Ramos (cell line): ENCODE data around the gene CUX1.
"Not testable (repeated sequence)": the region's sequence is repeated elsewhere in the genome, so short reads cannot be mapped to it uniquely, and the experiment has no call there.

Source experiments
- in situ Hi-C: fragments of 300-500 bp; cut with MboI; formaldehyde crosslinking; loops from one replicate; pipeline ENCODE4 v1.14.3; 2022; ENCODE audit warnings: low sequenced_read_pairs; ENCODE audit not compliant: unreplicated experiment

The CUX1 gene

GRCh38 chr7:101906291-101907240 is 89.1 kb downstream of the CUX1 start:
- in situ Hi-C loops: no loop called here

GRCh38 chr7:101910991-101911799 is 93.8 kb downstream of the CUX1 start:
- in situ Hi-C loops: no loop called here

DNA sequence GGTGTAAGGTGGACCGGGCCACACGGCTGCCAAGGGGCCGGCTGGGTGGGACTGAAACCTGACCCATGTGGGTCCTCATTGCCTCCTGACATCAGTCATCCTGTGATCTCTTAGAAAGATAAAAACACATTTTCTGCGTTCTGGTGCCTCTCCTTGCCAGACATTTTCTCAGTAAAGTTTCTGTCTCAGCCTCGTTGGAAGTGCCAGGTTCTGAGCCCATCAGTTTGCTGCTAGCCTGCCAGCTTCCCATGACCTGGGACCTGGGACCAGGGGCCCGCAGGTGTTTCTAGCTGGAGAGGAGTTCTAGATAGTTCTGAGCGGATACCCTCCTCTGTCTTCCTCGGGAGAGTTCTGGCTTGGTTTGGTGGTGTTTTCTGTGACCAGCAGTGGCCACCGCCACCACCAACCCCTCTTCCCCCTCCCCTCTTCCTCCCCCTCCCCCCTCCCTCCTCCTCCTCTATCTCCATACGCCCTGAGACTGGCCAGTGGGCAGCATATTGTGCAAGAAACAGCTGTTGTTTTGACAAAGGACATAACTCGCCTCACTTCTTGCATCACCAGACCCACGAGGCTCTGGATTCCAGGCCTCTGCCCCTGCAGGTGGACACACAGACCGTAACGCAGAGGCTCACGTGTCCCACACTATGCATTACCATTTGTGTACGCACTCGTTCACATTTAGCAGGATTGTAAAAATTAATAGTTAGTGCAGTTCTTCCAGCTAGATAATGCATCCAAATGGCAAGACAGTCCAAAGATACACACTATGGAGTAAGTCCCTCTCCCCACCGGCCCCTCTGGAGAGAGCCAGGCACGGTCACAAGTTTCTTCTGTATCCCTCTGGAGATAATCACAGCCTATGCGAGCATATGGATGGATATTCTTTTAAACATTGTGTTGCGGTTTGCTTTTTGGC is 94.6 kb downstream of the CUX1 start:
- in situ Hi-C loops: no loop called here

GRCh38 chr7:101912716-101913110 is 95.3 kb downstream of the CUX1 start:
- in situ Hi-C loops: no loop called here

- in situ Hi-C loops: no loop called here
Observed at GRCh38 chr7:101913247-101913721, 95.9 kb downstream of the CUX1 start.

DNA sequence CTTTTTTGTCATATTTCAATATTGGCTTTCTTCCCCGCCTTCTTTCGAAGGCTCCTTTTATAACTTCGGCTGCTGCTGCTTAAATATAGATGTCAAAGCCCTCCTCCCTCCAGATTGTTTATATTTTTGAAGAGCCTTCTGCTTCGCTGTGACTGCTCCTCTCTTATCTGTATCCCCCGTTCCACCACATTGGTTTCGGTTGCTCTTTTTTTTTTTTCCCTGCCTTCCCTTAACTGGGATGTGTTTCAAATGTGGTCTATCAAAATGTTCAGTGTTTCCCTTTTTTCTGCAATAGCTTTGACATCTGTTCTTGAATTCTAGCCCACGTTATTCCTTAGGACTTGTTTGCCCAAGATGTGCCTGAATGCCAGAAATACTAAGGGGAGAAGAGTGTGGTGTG is 96.4 kb downstream of the CUX1 start:
- in situ Hi-C loops: no loop called here

DNA sequence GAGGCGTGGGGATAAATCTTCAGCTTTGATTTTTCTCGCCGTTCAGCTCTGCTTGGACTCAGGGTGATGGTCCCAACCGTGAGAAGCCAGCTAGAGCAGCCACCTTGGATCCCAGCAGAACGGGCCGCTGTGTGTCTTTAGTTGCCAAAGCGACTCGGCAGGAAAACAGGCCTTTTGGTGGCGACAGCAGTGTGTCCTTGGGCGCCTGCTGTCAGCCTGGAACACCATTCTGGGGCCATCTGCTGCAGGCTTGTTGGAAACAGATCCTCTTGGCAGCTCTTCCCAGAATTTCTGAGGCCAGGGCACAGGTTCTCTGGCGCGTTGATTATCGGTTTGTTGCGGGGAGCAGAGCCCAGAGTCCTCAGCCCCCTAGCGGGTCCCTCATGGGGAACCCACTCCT is 97.6 kb downstream of the CUX1 start:
- in situ Hi-C loops: no loop called here

GRCh38 chr7:101916041-101916800 is 98.8 kb downstream of the CUX1 start:
- in situ Hi-C loops: no loop called here

DNA sequence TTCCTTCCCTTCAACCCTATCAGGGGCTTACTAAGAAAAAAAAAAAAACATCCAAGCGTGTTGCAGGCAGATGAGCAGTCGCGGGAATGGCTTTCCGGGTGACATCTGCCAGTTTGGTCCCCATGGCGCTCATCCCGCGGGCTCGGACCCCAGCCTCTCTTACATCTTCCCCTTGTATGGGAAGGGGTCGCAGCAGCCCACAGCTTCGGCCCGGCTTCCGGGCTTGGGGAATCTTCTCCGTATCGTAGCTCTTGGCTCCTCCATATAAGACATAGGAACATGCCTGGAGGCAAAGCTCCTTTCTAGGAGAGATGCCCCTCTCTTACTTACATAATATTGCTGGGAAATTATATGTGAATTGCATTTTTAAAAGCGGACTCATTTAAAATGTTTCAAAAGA is 99.5 kb downstream of the CUX1 start:
- in situ Hi-C loops: no loop called here

DNA sequence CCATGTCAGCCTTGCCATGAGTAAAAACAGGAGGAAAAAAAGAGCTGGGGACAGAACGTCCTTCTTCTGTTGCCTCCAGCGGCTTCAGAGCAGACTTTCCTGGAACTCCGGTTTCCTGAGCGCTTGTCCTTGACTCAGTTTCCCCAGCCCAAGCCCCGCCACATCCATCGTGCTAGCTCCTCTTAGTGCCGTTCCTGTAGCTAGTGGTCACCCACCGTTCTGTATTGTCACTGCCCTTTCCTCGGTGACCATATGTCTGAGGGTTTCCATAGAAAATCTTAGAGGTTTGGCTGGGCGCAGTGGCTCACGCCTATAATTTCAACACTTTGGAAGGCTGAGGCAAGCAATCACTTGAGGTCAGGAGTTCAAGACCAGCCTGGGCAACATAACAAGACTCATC is 100.1 kb downstream of the CUX1 start:
- in situ Hi-C loops: no loop called here

- in situ Hi-C loops: no loop called here
Observed at GRCh38 chr7:101918426-101918825, 101.0 kb downstream of the CUX1 start.

- in situ Hi-C loops: no loop called here
Observed at GRCh38 chr7:101919363-101920115, 102.1 kb downstream of the CUX1 start.

- in situ Hi-C loops: no loop called here
Observed at GRCh38 chr7:101921061-101921460, 103.6 kb downstream of the CUX1 start.

GRCh38 chr7:101921546-101922489 is 104.4 kb downstream of the CUX1 start:
- in situ Hi-C loops: not testable (repeated sequence)

DNA sequence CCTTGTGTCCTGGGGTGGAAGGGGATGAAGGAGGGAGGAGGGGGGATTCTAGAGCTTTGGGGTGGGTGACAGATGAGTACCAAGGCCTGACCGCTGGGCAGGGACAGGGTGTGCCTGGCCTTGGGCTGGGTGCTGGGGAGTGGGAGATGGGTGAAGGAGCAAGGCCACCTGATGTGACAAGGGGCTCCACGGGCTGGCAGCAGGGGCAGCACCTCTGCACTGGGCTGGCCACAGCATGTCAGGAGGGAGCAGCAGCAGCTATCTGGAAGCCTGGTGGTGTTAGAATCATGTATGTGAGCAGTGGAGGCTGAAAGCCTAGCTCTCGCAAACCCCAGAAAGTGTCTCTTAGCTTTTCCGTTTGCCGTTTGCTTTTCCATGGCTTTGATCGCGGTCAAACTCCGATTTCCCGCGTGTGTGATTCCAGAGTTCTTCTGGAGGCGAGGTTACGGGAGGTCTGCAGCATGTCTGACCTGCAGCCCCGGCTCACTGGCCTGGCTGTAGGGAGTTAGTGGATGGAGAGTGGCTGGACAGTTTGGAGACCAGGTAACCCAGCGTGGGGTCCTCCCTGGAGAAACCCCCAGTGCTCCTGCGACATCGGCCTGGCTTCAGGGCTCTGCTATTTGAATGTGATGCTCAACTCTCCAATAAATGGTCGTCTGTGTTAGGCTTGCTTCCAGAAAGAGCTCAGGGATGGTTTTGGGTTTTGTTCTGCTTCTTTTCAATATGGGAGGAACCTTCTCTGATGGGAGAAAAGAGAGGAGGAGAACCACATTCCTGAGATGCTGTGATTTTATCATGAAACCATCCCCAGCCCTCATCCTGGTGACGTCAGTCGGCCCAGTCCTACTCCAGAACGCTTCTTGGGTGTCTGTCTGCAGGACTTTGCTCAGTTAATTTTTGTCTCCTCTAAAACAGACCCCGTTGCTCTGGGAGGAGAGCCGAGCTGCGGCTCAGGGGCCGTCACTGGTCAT is 105.5 kb downstream of the CUX1 start:
- in situ Hi-C loops: no loop called here

DNA sequence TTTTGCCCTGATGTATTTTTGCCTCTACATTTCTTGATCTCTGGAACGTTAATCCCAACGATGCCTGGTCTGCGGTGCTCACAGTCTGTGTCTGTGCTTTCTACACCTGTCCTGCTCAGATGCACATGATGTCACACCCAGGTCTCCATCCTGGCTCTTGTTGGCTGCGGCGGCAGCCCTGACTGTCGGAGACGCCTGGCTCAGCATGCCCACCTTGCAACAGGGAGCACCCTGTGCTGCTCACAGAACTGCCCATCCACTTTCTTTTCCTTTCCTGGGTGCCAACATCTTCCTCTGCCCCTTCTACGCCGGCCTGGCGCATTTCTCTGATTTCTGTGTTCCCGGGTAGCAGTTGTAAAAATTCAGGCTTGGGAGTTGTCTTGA is 106.2 kb downstream of the CUX1 start:
- in situ Hi-C loops: no loop called here

- in situ Hi-C loops: no loop called here
Observed at GRCh38 chr7:101924171-101924570, 106.7 kb downstream of the CUX1 start.
